Left forelimb (tissue), 1 donor: Measurements from ENCODE around the gene SLC35F6.
"Not testable (repeated sequence)": the region's sequence is repeated elsewhere in the genome, so short reads cannot be mapped to it uniquely, and the experiment has no call there.

Experiments used
- DNase-seq: peaks from one replicate; pipeline ENCODE4 v3.0.0-alpha.2; 2018; ENCODE audit warnings: low spot score

SLC35F6 gene

GRCh38 chr2:26784570-26785234, 20.6 kb downstream of the SLC35F6 start:
- DNase-seq, result no peak

GRCh38 chr2:26785431-26786206, 21.5 kb downstream of the SLC35F6 start, which contains the start of gene CENPA:
CENPA (plus strand) TSS chr2:26786056; CDS start chr2:26786197, 141 bp downstream.
- DNase-seq, result peak; percentile 95

GRCh38 chr2:26786207-26787028, 22.3 kb downstream of the SLC35F6 start:
- DNase-seq, result no peak

- DNase-seq, result no peak
Observed at GRCh38 chr2:26792720-26793119, 28.6 kb downstream of the SLC35F6 start.

GRCh38 chr2:26793518-26793917, 29.4 kb downstream of the SLC35F6 start:
- no peak for DNase-seq

- DNase-seq, result not testable (repeated sequence)
Observed at GRCh38 chr2:26795135-26795534, 31.1 kb downstream of the SLC35F6 start.

GRCh38 chr2:26801328-26801727, 37.2 kb downstream of the SLC35F6 start:
- DNase-seq, result no peak

GRCh38 chr2:26801796-26802195, 37.7 kb downstream of the SLC35F6 start:
- no peak for DNase-seq

GRCh38 chr2:26805241-26805676, 41.2 kb downstream of the SLC35F6 start:
- no peak for DNase-seq

- no peak for DNase-seq
Observed at GRCh38 chr2:26807788-26808460, 43.8 kb downstream of the SLC35F6 start.

GRCh38 chr2:26809211-26809610, 45.1 kb downstream of the SLC35F6 start:
- no peak for DNase-seq

- no peak for DNase-seq
Observed at GRCh38 chr2:26809876-26810577, 45.9 kb downstream of the SLC35F6 start.

GRCh38 chr2:26811261-26811660, 47.2 kb downstream of the SLC35F6 start:
- no peak for DNase-seq

- no peak for DNase-seq
Observed at GRCh38 chr2:26811791-26812694, 48.0 kb downstream of the SLC35F6 start.

GRCh38 chr2:26812731-26813130, 48.6 kb downstream of the SLC35F6 start:
- no peak for DNase-seq

GRCh38 chr2:26814072-26814765, 50.1 kb downstream of the SLC35F6 start:
- DNase-seq, result not testable (repeated sequence)

- DNase-seq, result no peak
Observed at GRCh38 chr2:26816893-26817292, 52.8 kb downstream of the SLC35F6 start.

GRCh38 chr2:26818255-26818654, 54.2 kb downstream of the SLC35F6 start:
- no peak for DNase-seq

GRCh38 chr2:26818972-26819371, 54.9 kb downstream of the SLC35F6 start:
- no peak for DNase-seq

- no peak for DNase-seq
Observed at GRCh38 chr2:26820932-26821331, 56.8 kb downstream of the SLC35F6 start.
